Measurements from ENCODE around the gene VOPP1.
A peak's percentile ranks its signal among the peaks of the same experiment; 100 is the strongest.
"Not testable (repeated sequence)": the region's sequence is repeated elsewhere in the genome, so short reads cannot be mapped to it uniquely, and the experiment has no call there.

Gene VOPP1

GRCh38 chr7:55582656-55583055 lies 10.4 kb upstream of the VOPP1 start:
- DNase-seq (ENCODE audit: low read depth in 2 of 2) = not testable (repeated sequence)

GRCh38 chr7:55576753-55577152 lies 4.5 kb upstream of the VOPP1 start:
- DNase-seq (ENCODE audit: low read depth in 2 of 2) = no peak

- DNase-seq (ENCODE audit: low read depth in 2 of 2) = no peak
Measured at GRCh38 chr7:55575733-55576132, 3.4 kb upstream of the VOPP1 start.

DNA sequence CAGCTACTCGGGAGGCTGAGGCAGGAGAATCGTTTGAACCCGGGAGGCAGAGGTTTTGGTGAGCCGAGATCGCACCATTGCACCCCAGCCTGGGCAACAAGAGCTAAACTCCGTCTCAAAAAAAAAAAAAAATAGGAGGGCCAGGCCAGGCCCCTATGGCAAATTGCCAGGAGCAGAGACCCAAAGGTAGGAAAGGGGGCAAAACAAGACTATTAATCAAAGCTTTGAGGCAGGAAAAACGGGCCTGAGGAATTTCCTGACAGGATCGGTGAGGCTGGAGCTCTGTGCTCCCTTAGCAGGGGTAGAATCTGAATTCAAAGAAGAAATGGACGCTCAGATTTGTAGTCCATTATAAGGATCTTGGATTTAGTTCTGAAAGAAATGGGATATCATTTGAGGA lies 2.8 kb upstream of the VOPP1 start:
- no peak for DNase-seq (ENCODE audit: low read depth in 2 of 2)

DNA sequence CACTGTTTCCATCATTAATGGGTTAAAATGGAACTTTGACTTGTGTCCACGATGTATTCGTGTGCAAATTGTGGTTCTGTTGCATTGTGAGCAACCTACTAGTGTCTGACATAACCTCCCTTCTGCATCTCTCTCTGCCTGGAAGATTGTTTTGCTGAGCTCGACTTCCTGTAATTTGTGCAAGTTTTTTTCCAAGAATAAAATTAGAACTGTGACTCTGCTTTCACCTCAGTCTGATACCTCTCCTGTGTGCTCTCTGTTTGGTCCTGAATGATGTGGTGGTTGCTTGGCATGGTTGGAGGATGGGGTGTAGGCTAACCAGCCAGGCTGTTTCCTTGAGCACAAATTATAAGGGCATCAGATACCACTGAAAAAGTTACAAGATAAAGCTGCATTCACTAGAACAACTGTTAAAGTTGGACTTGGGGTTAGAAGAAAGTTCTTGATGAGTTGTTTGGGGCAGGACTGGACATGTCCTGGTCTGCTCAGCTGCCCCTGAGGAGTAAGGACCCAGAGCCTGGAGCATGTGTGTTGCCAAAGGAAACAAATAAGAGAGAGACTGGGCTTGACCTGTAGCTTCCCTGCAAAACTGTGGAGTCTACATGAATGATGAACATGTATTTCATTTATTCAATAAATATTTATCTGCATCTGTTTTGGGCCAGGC lies 1.9 kb upstream of the VOPP1 start:
- no peak for DNase-seq (ENCODE audit: low read depth in 2 of 2)

DNA sequence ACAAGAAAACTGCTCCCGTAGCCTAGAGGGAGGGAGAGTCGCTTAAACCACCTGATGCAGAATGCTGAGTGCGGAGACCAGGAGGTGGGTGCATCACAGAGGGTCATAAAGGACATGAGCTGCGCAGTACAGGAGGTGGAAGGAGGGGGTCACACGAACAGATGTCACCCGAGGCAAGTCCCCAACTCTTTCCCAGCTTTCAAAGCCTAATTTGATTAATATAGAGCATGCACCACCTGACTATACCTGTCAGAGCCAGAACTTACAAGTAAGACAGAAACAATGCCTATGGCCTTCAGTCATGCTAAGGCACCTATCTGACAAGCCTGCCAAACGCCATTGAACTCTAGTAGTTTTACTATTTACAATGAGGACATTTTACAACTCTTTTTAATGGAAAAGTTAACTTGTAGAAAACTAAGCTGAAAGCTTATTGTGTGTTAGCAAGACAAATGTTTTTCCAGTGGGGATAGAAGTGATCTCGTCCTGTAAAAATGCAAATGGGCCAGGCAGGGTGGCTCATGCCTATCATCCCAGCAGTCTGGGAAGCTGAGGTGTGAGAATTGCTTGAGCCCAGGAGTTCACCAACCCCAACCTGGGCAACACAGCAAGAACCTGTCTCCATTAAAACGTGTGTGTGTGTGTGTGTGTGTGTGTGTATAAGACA lies 1.1 kb upstream of the VOPP1 start:
- DNase-seq (ENCODE audit: low read depth in 2 of 2) = no peak

GRCh38 chr7:55571511-55572377 lies 558 bp downstream of the VOPP1 start:
- DNase-seq (ENCODE audit: low read depth in 2 of 2) = peak in 1 of 2 donors; percentile 52

DNA sequence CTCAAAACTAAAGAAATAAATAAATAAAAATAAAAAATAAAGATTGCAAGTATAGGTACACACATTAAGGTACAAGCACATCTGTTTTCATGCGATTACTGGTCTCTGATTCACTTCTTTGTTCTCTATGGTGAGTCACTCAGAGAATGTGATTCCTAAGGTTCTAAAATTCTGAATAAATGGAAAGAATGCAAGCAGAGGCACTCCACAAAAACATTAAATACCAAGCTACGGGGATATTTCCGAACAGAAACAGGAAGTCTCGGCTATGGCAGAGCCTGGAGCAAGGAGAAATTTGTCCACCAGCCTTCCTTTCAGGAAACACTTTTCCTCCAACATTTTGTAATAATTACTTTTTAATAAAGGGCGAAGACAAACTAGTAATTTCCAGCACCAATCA lies 1.4 kb downstream of the VOPP1 start:
- no peak for DNase-seq (ENCODE audit: low read depth in 2 of 2)

DNA sequence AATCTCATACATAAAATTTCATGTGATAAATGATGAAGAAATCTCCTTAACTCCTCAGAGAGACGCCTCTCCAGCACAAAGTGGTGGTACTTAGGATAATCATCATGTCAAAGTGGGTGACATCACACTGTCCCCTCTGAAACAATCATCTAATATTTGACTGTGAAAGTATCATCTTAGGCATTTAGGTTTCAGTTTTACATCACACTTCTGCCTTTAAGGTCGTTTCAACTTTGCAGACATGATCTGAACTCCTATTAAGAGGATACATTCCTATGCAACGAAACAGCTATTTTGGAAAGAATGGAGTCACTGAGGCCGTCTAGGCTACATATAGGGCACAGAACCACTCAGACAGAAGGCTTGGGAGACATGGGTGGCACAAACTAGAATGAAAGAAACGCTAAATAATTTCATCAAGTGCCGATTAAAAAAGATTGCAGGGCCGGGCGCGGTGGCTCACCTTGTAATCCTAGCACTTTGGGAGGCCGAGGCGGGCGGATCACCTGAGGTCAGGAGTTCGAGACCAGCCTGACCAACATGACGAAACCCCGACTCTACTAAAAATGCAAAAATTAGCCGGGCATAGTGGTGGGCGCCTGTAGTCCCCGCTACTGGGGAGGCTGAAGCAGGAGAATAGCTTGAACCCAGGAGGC lies 2.0 kb downstream of the VOPP1 start:
- no peak for DNase-seq (ENCODE audit: low read depth in 2 of 2)

GRCh38 chr7:55569797-55570196 lies 2.5 kb downstream of the VOPP1 start:
- DNase-seq (ENCODE audit: low read depth in 2 of 2) = peak; percentile 28 to 34

- no peak for DNase-seq (ENCODE audit: low read depth in 2 of 2)
Measured at GRCh38 chr7:55569269-55569663, 3.0 kb downstream of the VOPP1 start.

GRCh38 chr7:55568613-55569268 lies 3.6 kb downstream of the VOPP1 start:
- DNase-seq (ENCODE audit: low read depth in 2 of 2) = no peak

GRCh38 chr7:55567571-55567970 lies 4.7 kb downstream of the VOPP1 start:
- no peak for DNase-seq (ENCODE audit: low read depth in 2 of 2)

DNA sequence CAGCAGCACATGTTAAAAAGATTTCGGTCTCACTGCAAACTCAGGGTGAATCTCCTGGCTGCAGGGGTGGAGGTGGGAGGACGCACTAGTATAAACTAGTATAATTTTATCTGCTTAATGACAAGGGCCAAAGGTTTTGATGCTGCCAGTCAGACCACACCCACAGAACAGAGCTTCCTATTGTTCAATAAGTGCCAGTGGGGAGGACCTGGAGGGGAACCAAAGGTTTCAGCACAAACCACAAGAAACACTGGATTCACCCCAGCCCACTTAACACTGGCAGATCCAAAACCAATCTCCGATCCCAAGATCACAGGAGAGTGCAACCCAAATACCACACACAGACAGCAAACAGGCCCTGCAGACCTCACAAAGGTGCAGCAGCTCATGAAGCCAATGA lies 6.6 kb downstream of the VOPP1 start:
- no peak for DNase-seq (ENCODE audit: low read depth in 2 of 2)

DNA sequence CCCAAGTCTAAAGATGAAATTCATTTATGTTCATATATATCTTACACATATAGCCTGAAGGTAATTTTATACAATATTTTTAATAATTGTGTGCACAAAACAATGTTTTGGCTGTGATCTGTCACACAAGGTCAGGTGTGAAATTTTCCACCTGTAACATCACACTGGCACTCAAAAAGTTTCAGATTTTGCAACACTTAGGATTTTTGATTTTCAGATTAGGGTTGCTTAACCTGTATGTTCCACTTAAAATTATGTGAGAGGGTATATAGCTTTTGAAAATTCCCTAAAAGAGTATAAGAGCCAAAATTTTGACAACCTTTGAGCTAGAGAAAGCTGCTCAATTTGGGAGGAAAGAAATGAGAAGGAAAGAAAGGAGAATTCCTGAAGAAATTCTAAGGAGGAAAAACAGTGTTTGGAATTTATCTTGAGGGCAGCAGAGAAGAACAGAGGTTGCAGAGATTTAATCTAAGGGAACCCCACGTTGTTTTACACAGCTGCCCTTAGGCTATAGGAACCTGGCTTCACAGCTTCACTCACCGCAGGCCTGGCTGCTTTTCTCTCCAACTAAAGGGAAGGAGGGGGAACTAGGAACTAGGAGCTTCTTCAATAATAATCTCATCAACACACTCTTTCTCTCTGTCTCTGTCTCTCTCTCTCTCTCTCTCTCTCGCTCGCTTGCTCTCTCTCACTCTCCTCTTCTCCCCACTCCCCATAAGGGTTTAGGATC lies 8.5 kb downstream of the VOPP1 start:
- DNase-seq (ENCODE audit: low read depth in 2 of 2) = no peak

- no peak for DNase-seq (ENCODE audit: low read depth in 2 of 2)
Measured at GRCh38 chr7:55561690-55562089, 10.6 kb downstream of the VOPP1 start.

DNA sequence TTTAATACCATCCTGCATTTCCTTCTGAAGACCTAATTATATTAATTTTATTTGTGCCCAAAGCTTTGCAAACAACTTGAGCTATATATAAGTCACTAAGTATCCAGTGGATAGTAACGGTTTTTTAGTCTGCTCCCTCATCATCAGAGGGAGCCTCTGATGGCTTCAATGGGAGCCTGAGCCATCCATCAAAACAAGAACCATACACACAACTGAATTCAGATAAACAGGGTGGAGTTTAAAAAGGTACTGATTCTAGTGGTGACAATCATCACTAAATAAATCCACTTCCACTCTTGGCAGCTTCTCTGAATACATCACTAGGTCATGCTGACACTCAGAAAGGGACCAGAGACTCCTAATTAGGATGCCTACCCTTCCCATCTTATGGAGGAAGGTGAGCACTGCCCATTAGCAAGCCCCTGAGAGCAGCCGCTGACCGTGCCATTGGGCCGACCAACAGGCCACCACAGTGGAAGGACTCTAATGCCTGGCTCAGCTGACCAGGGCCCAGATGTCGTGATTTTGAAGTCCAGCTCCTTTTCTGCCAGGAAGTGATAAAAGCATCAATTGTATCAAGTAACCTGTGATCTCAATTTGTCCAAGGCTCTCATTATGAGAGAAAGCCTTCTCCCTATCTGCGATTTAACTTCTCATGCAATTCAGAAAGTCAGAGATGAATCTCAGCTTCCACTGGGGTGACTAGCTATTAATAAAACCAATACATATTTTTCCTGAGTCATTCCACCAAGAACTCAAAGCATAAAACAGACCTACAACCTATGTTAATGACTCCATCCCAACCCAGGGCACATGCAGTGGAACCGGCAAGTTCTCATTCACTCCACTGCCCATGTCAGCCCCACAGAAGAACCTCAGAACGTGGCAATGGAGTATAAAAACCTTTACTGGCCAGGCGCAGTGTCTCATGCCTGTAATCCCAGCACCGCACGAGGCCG lies 13.1 kb downstream of the VOPP1 start:
- DNase-seq (ENCODE audit: low read depth in 2 of 2) = no peak

- DNase-seq (ENCODE audit: low read depth in 2 of 2) = no peak
Measured at GRCh38 chr7:55557666-55558188, 14.6 kb downstream of the VOPP1 start.

DNA sequence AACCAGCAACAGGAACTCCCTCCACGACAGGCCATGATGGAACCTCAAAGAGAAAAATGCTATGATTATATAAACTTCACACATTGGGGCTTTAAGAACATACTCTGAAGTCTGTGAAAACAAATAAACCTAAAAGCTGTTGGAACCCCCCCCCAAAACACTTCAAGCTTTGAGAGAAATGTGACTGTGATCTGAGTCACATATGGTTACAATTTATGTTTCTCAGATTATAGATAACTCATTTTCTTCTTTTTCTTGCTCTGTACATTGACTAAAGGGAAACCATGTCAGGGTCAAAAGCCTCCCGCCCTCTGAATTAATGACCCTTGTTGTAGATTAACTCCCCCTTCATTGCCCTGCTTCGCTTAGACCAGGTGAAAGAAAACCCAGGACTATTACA lies 15.8 kb downstream of the VOPP1 start:
- no peak for DNase-seq (ENCODE audit: low read depth in 2 of 2)

GRCh38 chr7:55556031-55556430 lies 16.3 kb downstream of the VOPP1 start:
- no peak for DNase-seq (ENCODE audit: low read depth in 2 of 2)
